Lower leg skin (tissue), 4 donors: ENCODE measurements around the gene SZT2. TPM values are rescaled to one million over a fixed set of nuclear protein-coding genes. Genes with fewer than 3 reads are reported as not detected.
A peak's percentile ranks its signal among the peaks of the same experiment; 100 is the strongest.

Experiments
- DNase-seq, 2 donors: peaks; one replicate each; pipeline ENCODE4 v3.0.0-alpha.2; 2019; ENCODE audit warnings: low spot score in 2 of 2
- H3K4me3 ChIP-seq: fragments of 200-600 bp; sonication (generic); 2 replicates; pipeline ENCODE4 v1.5.1; 2017; ENCODE audit warnings: mild to moderate bottlenecking, low read depth; ENCODE audit not compliant: poor library complexity, severe bottlenecking
- POLR2A ChIP-seq, 2 donors: fragments of 450-650 bp; IDR thresholded peaks; one replicate each; pipeline ENCODE4 v1.6.1; 2016 to 2017; ENCODE audit warnings: antibody characterized with exemption in 2 of 2, mild to moderate bottlenecking in 1 of 2, moderate library complexity in 1 of 2
- WGBS, 2 donors: methylation state at CpG; one replicate each; pipeline ENCODE4 v1.1.5; 2018; 5-methylcytosine and 5-hydroxymethylcytosine counted together
- intact Hi-C: fragments of 100-400 bp; cut with DNase I; formaldehyde crosslinking; loops from one replicate; pipeline ENCODE4 v1.15.0; 2023; ENCODE audit warnings: low total_unique reads
- total RNA-seq, 4 donors: library from RNA; depleted of rRNA; stranded (reverse); fragments of >200 nt; gene quantifications; one replicate each; pipeline ENCODE4 v1.1.0, GENCODE V29; 2016
- TF ChIP-seq, protein P1 (sequence below), 3 donors: fragments of 450-650 bp; IDR thresholded peaks; one replicate each; pipeline ENCODE4 v1.5.1; 2016; ENCODE audit warnings: antibody characterized with exemption in 3 of 3, mild to moderate bottlenecking in 3 of 3, moderate library complexity in 2 of 3

Gene SZT2
- total RNA-seq, 4 donors from 2014 or later: 33.2 to 75.3 (median 42.0) TPM

DNA sequence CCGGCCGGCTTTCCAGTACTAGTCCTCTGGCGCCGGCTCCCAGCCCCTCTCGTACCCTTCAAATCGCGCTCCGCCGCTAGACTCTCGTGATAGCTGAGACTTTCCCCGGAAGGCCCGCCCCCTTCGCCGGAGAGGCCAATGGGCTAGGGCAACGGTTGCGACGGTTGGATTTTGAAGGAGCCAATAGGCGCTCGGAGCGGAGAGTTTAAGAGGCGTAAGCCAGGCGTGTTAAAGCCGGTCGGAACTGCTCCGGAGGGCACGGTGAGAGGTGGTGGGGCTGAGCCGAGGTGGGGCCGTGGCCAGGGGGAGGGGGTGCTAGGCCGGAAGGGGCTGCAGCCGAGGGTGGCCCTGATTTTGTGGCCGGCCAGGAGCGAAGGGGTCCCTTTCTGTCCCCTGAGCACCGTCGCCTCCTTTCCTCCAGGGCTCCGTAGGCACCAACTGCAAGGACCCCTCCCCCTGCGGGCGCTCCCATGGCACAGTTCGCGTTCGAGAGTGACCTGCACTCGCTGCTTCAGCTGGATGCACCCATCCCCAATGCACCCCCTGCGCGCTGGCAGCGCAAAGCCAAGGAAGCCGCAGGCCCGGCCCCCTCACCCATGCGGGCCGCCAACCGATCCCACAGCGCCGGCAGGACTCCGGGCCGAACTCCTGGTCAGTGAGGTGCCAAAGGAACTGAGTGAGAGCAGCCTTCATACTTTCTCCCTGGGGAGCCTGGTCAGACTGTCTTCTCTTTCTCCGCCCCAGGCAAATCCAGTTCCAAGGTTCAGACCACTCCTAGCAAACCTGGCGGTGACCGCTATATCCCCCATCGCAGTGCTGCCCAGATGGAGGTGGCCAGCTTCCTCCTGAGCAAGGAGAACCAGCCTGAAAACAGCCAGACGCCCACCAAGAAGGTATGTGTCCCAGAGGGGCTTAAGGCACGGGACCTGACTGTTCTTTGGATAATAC, 30.7 kb upstream of the SZT2 start, which contains the start of gene CDC20:
Gene CDC20 (plus strand): TSS at position 236 of the 948 bp plus-strand sequence. CDS start 235 bp downstream, at position 471.
- peak within 1 kb of the TSS; percentile 41 for H3K4me3 ChIP-seq
- 4% methylated on average over 52 to 56 of the region's 59 CpGs for WGBS, 2 donors
- DNase-seq: peak; percentile 99 to 100
- TF ChIP-seq POLR2A (IDR thresholded peaks at IDR 0.05): no peak
- TF ChIP-seq, protein P1, sequence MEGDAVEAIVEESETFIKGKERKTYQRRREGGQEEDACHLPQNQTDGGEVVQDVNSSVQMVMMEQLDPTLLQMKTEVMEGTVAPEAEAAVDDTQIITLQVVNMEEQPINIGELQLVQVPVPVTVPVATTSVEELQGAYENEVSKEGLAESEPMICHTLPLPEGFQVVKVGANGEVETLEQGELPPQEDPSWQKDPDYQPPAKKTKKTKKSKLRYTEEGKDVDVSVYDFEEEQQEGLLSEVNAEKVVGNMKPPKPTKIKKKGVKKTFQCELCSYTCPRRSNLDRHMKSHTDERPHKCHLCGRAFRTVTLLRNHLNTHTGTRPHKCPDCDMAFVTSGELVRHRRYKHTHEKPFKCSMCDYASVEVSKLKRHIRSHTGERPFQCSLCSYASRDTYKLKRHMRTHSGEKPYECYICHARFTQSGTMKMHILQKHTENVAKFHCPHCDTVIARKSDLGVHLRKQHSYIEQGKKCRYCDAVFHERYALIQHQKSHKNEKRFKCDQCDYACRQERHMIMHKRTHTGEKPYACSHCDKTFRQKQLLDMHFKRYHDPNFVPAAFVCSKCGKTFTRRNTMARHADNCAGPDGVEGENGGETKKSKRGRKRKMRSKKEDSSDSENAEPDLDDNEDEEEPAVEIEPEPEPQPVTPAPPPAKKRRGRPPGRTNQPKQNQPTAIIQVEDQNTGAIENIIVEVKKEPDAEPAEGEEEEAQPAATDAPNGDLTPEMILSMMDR (IDR thresholded peaks at IDR 0.05): no peak
- intact Hi-C loops: no loop called here

DNA sequence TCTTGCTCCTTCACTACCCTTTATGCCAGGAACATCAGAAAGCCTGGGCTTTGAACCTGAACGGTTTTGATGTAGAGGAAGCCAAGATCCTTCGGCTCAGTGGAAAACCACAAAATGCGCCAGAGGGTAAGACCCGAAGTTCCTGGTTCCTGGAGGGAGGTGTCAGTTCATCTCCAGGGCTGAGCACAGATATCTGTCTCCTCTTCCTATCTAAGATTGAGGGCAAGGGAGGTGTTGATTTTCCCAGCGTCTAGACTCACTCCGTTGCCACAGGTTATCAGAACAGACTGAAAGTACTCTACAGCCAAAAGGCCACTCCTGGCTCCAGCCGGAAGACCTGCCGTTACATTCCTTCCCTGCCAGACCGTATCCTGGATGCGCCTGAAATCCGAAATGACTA, 30.0 kb upstream of the SZT2 start:
- no peak overlapping the region for H3K4me3 ChIP-seq
- TF ChIP-seq, protein P1 (IDR thresholded peaks at IDR 0.05): no peak
- no peak for TF ChIP-seq POLR2A (IDR thresholded peaks at IDR 0.05)
- intact Hi-C loops: no loop called here
- no peak for DNase-seq
- 32 to 42% methylated on average over 11 of the region's 11 CpGs for WGBS, 2 donors

DNA sequence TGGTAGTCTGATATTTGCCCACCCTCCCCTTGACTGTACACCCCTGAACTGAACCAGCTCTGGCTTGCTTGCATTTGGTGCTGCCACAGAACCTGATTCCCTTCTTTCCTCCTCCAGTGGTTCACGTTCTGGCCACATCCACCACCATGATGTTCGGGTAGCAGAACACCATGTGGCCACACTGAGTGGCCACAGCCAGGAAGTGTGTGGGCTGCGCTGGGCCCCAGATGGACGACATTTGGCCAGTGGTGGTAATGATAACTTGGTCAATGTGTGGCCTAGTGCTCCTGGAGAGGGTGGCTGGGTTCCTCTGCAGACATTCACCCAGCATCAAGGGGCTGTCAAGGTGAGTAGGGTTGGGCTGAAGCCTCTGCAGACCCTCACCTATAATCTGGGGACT, 29.1 kb upstream of the SZT2 start:
- 54 to 59% methylated on average over 4 of the region's 4 CpGs for WGBS, 2 donors
- TF ChIP-seq, protein P1 (IDR thresholded peaks at IDR 0.05): no peak
- TF ChIP-seq POLR2A (IDR thresholded peaks at IDR 0.05): no peak
- H3K4me3 ChIP-seq: no peak overlapping the region
- DNase-seq: no peak
- intact Hi-C loops: no loop called here

DNA sequence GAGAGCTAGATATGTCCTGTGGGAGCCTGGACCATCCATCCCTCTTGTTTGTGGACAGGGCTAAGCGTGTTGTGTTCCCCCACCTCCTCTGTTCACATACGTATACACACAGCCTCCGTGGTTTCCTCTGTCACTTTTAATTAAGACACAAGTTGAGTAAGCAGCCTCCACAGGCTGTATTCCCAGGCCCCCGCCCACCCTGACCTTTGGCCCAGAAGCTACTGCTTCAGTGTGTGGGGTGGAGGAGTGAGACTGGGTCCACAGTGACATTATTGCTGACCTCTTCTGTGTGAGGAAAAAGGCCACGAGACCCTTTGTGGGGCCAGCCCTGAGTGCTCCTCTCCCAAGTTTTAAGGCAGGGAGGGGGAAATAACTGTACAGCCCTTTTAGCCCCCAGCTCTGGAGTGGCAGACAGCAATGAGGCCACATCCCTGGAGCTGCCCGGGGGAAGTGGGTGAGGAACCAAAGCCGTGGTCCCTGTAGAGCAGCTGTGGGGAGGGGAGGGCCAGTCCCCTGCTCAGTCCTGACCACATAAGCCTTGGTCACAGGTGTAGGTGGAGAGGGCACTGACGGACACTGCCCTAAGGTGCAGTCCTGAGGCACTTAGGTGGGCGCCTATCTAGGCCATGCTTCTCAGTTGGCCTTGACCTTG, 26.3 kb upstream of the SZT2 start:
- H3K4me3 ChIP-seq: no peak overlapping the region
- 77 to 82% methylated on average over 9 of the region's 9 CpGs for WGBS, 2 donors
- TF ChIP-seq, protein P1 (IDR thresholded peaks at IDR 0.05): no peak
- no peak for TF ChIP-seq POLR2A (IDR thresholded peaks at IDR 0.05)
- no peak for DNase-seq
- intact Hi-C loops: no loop called here

DNA sequence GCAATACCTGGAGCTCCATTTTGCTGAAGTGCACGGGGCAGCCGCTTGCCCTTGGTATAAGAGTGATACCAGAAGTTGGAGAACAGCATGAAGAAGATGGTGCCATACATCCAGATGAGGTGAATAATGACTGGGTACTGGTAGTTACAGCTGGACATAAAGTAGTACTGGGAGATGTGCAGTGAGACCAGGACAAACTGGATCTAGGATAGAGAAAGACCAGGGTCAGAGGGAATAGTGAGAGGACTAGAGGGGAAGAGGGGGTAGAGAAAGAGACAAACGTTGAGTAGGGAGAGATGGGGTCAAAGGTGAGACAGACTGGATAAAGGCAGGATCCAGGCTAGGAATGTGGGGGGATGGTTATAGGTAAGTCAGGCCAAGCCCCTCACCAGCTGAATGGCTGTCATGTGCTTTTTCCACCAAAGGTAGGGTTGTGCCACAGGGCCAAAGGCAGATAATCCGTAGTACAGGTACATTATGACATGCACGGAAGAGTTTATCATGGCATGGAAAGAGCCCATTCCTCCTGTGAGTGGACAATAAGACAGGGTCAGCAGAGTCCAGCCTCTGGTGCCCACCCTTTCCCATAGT, 25.7 kb upstream of the SZT2 start:
- TF ChIP-seq, protein P1 (IDR thresholded peaks at IDR 0.05): no peak
- no peak for TF ChIP-seq POLR2A (IDR thresholded peaks at IDR 0.05)
- intact Hi-C loops: no loop called here
- DNase-seq: no peak
- 81 to 83% methylated on average over 5 of the region's 5 CpGs for WGBS, 2 donors
- H3K4me3 ChIP-seq: no peak overlapping the region
